T47D (cell line): ENCODE results near the gene CTSL.

Source experiments
- DNase-seq, 2 experiments: peaks; one replicate each; pipeline versions ENCODE4 v3.0.0 to v3.0.0-alpha.2; 2011 to 2012; ENCODE audit warnings: low read depth in 1 of 2, low spot score in 1 of 2
- JUND ChIP-seq: IDR thresholded peaks from 2 replicates; pipeline ENCODE4 v1.6.1; 2012; ENCODE audit warnings: low read depth
- in situ Hi-C: cut with HindIII; loops from 2 replicates; pipeline ENCODE4 v1.10.0; 2016; ENCODE audit warnings: low sequenced_read_pairs, low pct_unique_long_range_greater_than_20kb

Gene CTSL

DNA sequence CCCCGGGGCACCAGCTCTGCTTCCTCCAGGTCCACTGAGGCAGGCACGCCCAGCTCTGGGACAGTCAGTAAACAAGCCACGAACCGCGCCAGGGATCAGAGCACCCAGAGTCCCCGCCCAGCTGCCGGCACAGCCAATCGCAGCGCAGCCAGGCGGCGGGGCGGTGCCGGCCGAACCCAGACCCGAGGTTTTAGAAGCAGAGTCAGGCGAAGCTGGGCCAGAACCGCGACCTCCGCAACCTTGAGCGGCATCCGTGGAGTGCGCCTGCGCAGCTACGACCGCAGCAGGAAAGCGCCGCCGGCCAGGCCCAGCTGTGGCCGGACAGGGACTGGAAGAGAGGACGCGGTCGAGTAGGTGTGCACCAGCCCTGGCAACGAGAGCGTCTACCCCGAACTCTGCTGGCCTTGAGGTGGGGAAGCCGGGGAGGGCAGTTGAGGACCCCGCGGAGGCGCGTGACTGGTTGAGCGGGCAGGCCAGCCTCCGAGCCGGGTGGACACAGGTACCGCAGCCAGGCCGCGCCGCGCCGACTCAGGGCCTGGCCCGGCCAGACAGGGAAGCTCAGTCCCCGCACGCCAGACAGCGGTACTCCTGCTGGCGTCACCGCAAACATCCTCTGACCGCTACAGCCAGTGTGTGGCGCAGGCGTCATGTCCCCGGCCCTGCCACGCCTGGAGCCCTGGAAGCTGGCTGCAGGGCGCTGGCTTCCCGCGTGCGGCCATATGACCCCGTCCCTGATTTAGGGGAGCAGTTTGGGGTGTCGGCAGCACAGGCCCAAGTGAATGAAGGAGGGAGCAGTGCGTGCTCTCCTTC, at the start of gene CTSL:
TSS of gene CTSL (plus strand) at position 220 of the 810 bp plus-strand sequence. CDS start 1,485 bp downstream, outside the sequence.
- TF ChIP-seq JUND, result no peak

GRCh38 chr9:87676976-87677775, 48.7 kb upstream of the CTSL start:
- TF ChIP-seq JUND, result no peak
- in situ Hi-C loops, result no loop called here
- DNase-seq, result peak in 1 of 2 experiments; percentile 10

More for the DNA sequence above, at the start of gene CTSL:
- DNase-seq, result peak; percentile 61 to 72
- in situ Hi-C loops, result no loop called here

- DNase-seq, result no peak
- in situ Hi-C loops, result no loop called here
- TF ChIP-seq JUND, result no peak
Measured at GRCh38 chr9:87677776-87678587, 47.9 kb upstream of the CTSL start.

- TF ChIP-seq JUND, result no peak
- in situ Hi-C loops, result no loop called here
- DNase-seq, result peak; percentile 39 to 70
Measured at GRCh38 chr9:87678650-87679355, 47.1 kb upstream of the CTSL start.

- no peak for DNase-seq
- TF ChIP-seq JUND, result no peak
- in situ Hi-C loops, result no loop called here
Measured at GRCh38 chr9:87681271-87682061, 44.5 kb upstream of the CTSL start.

DNA sequence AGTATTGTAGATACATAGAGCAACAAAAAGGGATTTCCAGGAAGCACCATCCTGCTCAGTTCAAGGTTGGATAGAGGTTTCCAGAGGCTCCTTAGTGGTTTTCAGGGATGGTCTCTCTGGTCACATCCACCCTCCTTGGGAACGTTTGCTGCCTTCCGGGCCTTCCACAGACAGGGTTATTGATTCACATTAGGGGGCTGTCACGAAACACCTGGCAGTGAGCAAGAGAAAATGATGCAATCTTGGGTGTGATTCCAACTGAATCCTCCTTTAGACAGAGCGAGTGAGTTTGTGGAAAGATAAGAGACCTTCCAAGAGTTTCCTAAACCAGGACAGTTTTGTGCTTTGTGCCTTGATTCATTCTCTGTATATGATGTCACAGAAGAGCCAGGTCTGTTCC, 43.8 kb upstream of the CTSL start:
- in situ Hi-C loops, result no loop called here
- TF ChIP-seq JUND, result no peak
- DNase-seq, result no peak

GRCh38 chr9:87682618-87683017, 43.3 kb upstream of the CTSL start:
- in situ Hi-C loops, result no loop called here
- TF ChIP-seq JUND, result no peak
- DNase-seq, result no peak

DNA sequence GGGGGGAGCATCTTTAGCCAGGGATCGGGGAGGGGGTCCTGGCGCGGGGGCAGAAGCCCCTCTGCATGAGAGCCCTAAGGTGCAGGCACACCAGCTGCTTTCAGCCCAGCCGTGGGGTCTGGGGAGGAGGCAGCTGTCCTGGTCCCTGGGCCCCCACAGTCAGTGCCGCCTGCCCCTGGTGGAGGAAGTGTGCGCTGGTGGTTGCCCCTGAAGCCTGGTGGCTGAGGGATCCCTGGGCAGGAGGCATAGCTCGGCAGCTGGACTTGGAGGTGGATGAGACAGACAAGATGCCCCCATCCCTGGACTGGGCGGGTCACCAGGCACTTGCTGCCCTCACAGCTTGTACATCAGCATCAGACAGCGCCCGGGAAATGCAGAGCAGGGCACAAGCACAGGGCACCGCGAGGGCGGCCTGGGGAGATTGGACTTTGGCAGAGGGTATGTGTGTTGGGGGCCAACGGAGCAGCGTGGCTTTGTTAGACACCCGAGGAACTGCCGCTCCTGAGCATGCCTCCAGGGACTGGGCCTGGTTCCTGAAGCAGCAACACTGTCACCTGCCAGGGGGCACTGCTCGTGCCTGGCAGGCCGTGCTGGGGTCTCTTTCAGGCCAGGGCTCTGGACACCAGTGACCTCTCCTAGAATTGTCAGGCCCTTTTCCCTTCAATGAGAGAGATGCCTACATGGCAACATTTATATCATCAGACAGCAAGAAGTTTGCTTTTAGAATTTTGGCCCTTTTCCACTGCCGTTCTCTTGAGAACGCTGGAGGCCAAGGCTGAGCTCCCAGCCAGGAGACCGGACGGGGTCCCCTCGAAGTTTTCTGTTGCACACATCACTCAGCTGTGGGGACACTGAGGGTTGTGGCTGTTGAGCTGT, 41.9 kb upstream of the CTSL start:
- no peak for DNase-seq
- in situ Hi-C loops, result no loop called here
- TF ChIP-seq JUND, result no peak

DNA sequence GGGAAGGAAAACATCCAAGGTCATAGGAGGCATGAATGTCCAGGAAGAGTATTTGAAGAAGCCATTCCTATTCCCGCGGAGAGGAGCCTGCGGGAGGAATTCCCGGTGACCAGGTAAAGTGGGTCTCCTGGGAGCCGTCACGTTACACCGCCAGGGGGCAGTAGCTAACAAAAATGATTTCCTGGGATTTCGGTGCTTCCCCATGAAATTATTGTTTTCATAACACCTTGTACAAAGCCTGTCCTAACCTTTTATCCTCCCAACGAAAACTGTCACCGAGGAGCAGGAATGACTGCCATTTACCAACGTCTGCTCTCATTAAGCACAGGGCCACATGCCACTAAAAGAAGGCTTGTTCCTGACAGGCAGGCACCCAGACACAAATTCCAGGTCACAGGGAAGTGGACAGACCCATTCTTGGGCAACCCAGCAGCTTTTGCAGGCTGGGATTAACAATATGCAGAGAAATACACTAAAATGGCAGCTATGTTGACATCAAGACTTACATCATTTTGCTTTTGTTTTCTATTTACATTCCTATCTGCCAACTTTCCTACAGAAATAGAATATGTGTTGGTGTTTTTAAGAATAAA, 41.2 kb upstream of the CTSL start:
- no peak for TF ChIP-seq JUND
- DNase-seq, result peak; percentile 53 to 54
- in situ Hi-C loops, result no loop called here

- TF ChIP-seq JUND, result no peak
- DNase-seq, result no peak
- in situ Hi-C loops, result no loop called here
Measured at GRCh38 chr9:87685441-87685840, 40.5 kb upstream of the CTSL start.
